Measurements from ENCODE around the gene KLF4.

GRCh38 chr9:107447834-107448233 is 41.7 kb downstream of the KLF4 start:
- TF ChIP-seq POLR2A (IDR thresholded peaks at IDR 0.05), result no peak
- TF ChIP-seq, protein P1, sequence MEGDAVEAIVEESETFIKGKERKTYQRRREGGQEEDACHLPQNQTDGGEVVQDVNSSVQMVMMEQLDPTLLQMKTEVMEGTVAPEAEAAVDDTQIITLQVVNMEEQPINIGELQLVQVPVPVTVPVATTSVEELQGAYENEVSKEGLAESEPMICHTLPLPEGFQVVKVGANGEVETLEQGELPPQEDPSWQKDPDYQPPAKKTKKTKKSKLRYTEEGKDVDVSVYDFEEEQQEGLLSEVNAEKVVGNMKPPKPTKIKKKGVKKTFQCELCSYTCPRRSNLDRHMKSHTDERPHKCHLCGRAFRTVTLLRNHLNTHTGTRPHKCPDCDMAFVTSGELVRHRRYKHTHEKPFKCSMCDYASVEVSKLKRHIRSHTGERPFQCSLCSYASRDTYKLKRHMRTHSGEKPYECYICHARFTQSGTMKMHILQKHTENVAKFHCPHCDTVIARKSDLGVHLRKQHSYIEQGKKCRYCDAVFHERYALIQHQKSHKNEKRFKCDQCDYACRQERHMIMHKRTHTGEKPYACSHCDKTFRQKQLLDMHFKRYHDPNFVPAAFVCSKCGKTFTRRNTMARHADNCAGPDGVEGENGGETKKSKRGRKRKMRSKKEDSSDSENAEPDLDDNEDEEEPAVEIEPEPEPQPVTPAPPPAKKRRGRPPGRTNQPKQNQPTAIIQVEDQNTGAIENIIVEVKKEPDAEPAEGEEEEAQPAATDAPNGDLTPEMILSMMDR (IDR thresholded peaks at IDR 0.05), result no peak

Measured in body of pancreas (tissue), 4 donors.